ENCODE measurements around the gene PRDM13.
"Not testable (repeated sequence)": the region's sequence is repeated elsewhere in the genome, so short reads cannot be mapped to it uniquely, and the experiment has no call there.

The PRDM13 gene

GRCh38 chr6:99641270-99641669 lies 34.6 kb downstream of the PRDM13 start:
- DNase-seq (ENCODE audit: low read depth) = no peak
- H3K4me3 ChIP-seq (ENCODE audit: control insufficient read depth, low read depth, low read length) = no peak overlapping the region
- TF ChIP-seq CTCF (conservative IDR thresholded peaks at IDR 0.05; ENCODE audit: control insufficient read depth, insufficient read depth, low read depth, low read length) = no peak

DNA sequence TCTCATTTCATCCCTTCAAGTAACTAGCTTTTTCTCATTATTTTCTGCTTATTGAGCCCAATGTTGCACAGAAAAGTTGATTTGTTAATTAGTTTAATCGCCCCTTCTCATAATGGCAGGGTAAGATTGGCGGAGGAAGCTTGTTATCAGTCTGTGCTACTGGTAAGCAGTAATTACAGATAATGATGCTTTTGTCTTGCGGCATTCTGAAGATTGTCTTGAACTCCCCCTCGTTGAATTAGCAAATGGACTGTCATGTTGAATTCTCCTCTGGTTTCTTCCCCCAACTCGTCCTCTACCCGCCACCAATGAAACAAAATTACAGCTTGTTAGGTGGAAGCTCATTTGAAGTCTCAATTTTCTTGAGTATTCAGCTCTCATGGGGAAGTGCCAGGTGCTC lies 39.4 kb downstream of the PRDM13 start:
- no peak for TF ChIP-seq CTCF (conservative IDR thresholded peaks at IDR 0.05; ENCODE audit: control insufficient read depth, insufficient read depth, low read depth, low read length)
- DNase-seq (ENCODE audit: low read depth) = no peak
- no peak overlapping the region for H3K4me3 ChIP-seq (ENCODE audit: control insufficient read depth, low read depth, low read length)

DNA sequence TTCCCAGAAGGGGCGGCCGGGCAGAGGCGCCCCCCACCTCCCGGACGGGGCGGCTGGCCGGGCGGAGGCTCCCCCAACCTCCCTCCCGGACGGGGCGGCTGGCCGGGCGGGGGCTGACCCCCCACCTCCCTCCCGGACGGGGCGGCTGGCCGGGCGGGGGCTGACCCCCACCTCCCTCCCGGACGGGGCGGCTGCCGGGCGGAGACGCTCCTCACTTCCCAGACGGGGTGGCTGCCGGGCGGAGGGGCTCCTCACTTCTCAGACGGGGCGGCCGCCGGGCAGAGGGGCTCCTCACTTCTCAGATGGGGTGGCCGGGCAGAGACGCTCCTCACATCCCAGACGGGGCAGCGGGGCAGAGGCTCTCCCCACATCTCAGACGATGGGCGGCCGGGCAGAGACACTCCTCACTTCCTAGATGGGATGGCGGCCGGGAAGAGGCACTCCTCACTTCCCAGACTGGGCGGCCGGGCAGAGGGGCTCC lies 43.5 kb downstream of the PRDM13 start:
- DNase-seq (ENCODE audit: low read depth); H3K4me3 ChIP-seq (ENCODE audit: control insufficient read depth, low read depth, low read length): not testable (repeated sequence)

DNA sequence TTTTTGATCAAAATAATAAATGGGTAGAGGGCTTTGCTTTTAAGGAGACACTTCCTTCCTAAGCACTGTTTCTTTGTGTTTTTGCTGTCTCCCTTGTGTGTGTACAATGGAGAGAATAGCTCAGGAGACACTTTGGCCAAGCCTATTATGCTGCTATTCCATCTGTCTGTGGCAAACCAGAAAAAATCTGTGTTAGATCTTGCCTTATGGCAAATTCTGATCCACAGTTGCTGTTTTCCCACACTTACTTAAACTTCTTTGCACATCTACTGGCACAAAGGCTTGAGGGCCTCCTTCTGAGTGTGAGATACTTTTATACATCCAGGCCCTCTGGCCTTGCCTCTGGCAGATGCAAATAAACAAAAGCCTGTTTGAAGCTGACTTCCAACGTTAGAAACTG lies 53.6 kb downstream of the PRDM13 start:
- no peak overlapping the region for H3K4me3 ChIP-seq (ENCODE audit: control insufficient read depth, low read depth, low read length)
- no peak for TF ChIP-seq CTCF (conservative IDR thresholded peaks at IDR 0.05; ENCODE audit: control insufficient read depth, insufficient read depth, low read depth, low read length)
- no peak for DNase-seq (ENCODE audit: low read depth)

- TF ChIP-seq CTCF (conservative IDR thresholded peaks at IDR 0.05; ENCODE audit: control insufficient read depth, insufficient read depth, low read depth, low read length) = no peak
- no peak overlapping the region for H3K4me3 ChIP-seq (ENCODE audit: control insufficient read depth, low read depth, low read length)
- no peak for DNase-seq (ENCODE audit: low read depth)
Measured at GRCh38 chr6:99661870-99662269, 55.2 kb downstream of the PRDM13 start.

GRCh38 chr6:99662616-99663015 lies 56.0 kb downstream of the PRDM13 start:
- no peak overlapping the region for H3K4me3 ChIP-seq (ENCODE audit: control insufficient read depth, low read depth, low read length)
- no peak for DNase-seq (ENCODE audit: low read depth)
- no peak for TF ChIP-seq CTCF (conservative IDR thresholded peaks at IDR 0.05; ENCODE audit: control insufficient read depth, insufficient read depth, low read depth, low read length)
